ENCODE measurements around the gene OR8G1.
A peak's percentile ranks its signal among the peaks of the same experiment; 100 is the strongest.

Gene OR8G1, protein sequence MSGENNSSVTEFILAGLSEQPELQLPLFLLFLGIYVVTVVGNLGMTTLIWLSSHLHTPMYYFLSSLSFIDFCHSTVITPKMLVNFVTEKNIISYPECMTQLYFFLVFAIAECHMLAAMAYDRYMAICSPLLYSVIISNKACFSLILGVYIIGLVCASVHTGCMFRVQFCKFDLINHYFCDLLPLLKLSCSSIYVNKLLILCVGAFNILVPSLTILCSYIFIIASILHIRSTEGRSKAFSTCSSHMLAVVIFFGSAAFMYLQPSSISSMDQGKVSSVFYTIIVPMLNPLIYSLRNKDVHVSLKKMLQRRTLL

DNA sequence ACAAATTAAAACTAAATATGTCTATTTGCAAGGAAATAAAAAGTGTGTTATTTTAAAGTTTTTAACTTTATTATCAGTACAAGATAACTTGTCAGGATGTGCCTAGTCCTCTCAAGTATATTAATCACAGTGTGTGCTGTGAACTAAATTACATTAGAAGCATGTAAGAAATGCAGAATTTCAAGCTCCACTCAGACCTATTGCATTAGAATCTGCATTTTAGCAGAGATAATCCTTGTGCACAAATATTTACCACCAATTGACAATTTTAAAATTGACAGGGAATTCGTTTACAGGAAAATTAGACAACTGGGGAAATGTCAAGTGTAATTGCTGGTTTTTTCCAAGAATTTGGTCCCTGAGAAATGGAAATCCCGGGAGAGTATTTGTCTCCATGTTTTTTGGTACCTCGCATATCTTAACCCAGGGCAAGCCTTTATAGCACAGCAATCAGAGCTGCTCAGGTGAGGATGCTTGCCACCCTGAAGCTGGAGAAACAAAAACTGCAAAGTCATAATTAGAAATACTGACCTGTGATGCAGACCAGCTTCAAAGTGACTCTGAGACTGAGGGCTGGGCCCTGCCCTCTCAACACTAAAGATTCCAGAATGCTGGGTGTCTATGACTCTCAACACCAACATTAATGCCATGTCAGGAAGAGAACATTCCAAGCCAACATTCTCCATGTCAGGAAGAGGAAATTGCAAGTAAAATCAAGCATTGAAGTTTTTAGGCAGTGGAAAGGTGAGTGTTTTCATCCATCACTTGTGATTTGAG, at the start of gene OR8G1:
OR8G1 (plus strand) TSS at position 475 of the 777 bp plus-strand sequence. CDS start 8,581 bp downstream, outside the sequence.
- H3K4me3 ChIP-seq (ENCODE audit: low read length), result no peak within 1 kb of the TSS
- H3K9me3 ChIP-seq (ENCODE audit: control insufficient read depth, insufficient read depth, low read length), result no peaks in the 10 kb centered on the region
- H3K36me3 ChIP-seq (ENCODE audit: control insufficient read depth, insufficient read depth, low read length), result no peaks in the 10 kb centered on the region
- no peak within 1 kb of the TSS for H3K27ac ChIP-seq (ENCODE audit: low read length)
- no peak for DNase-seq (ENCODE audit: low read depth, low spot score)
- H3K27me3 ChIP-seq (ENCODE audit: control insufficient read depth, insufficient read depth, low read length), result no peaks in the 10 kb centered on the region
- H3K4me1 ChIP-seq (ENCODE audit: control insufficient read depth, insufficient read depth, low read length), result no peaks in the 10 kb centered on the region
- WGBS (ENCODE audit: insufficient coverage, insufficient read length), result no CpG with 5 or more reads among the region's 3 CpGs

DNA sequence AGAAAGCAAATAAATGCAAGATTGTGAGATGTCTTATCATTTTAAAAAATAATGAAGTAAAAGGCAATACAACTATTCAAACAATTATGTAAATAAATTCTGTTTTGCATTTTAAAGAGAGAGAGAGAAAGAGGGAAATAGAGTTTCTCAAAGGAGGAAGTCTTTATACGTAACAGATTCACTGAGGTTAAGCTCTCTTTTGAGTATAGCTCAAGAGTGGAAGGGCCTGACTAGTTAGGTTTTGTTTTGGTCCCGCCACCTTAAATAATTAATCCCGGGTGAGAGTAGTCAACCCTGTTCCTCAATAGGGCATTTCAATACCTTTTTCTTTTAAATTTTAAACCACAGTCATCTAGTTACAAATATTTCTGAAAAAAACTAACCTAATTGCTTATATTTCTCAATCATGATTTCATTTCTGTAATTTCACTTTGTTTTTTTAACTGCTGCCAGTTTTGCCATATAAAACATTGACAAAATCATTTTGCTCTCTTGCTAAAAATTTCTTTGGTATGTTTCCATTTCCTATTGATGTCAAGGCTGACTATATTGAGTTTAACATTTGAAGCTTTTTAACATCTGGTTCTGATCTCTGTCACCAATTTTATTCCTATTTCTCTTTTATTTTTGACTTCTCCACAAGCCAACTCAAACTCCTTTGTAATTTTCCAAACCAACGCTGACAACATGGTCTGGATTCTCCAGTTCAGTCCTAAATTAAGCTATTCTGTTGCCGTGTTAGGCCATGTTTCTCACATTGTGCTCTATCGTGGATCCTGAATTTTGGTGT, 47.5 kb upstream of the OR8G1 start:
- Histone ChIP-seq H3K9me3 (ENCODE audit: control insufficient read depth, insufficient read depth, low read length) (no peaks in the 10 kb centered on the region), H3K4me1 (ENCODE audit: control insufficient read depth, insufficient read depth, low read length) (peaks cover 2% of the 10 kb centered on the region; the same call in 1 of the 2 replicates), H3K27me3 (ENCODE audit: control insufficient read depth, insufficient read depth, low read length) (peaks cover 5% of the 10 kb centered on the region; the same call in 1 of the 2 replicates), H3K4me3 (ENCODE audit: low read length) (no peak overlapping the region), H3K36me3 (ENCODE audit: control insufficient read depth, insufficient read depth, low read length) (no peaks in the 10 kb centered on the region), H3K27ac (ENCODE audit: low read length) (no peak overlapping the region)
- DNase-seq (ENCODE audit: low read depth, low spot score), result no peak
- no CpG with 5 or more reads among the region's 6 CpGs for WGBS (ENCODE audit: insufficient coverage, insufficient read length)

DNA sequence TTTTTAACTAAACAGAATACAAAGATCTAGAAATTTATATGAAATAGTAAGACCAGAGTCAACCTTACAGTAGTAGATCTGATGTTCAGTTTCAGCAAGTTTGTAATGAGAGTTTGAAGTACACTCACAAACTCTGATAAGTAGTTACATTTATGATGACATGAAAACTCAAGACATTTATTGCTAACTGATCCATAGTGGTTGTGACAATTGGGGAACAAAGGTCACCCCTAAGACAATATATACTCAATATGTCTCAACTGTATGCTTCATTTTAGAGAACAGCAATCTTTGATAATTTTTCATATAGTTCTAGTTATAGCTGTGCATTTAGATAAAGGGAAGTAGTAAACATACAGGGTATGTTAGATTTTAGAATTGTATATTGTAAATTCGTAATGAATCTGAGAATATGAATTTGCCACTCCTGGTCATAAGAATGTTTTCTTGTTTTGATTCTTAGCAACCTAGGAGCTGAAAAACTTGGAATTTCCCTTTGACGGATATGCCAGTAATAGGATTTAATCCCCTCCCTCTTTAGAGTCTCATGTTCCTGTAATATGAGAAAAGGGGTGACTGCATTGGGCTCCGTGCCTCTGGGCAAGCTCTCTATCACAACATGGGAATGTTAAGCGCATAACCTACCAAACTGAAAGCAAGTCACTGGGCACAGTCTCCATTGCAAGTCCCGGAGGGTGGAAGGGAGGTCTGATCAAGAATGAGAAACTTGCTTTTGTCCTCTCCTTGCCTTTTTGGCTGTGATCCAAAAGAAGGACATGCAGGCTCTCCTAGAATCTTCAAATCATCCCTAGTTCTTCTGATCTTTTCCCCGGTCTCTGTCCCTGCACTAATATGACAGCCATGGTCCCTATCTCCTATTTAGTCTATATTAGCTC, 46.4 kb upstream of the OR8G1 start:
- 100% methylated on average over 1 of the region's 6 CpGs for WGBS (ENCODE audit: insufficient coverage, insufficient read length)
- DNase-seq (ENCODE audit: low read depth, low spot score), result no peak
- H3K4me1 ChIP-seq (ENCODE audit: control insufficient read depth, insufficient read depth, low read length), result peaks cover 2% of the 10 kb centered on the region; the same call in 1 of the 2 replicates
- no peaks in the 10 kb centered on the region for H3K9me3 ChIP-seq (ENCODE audit: control insufficient read depth, insufficient read depth, low read length)
- H3K27ac ChIP-seq (ENCODE audit: low read length), result no peak overlapping the region
- no peaks in the 10 kb centered on the region for H3K36me3 ChIP-seq (ENCODE audit: control insufficient read depth, insufficient read depth, low read length)
- peaks cover 5% of the 10 kb centered on the region; the same call in 1 of the 2 replicates for H3K27me3 ChIP-seq (ENCODE audit: control insufficient read depth, insufficient read depth, low read length)
- no peak overlapping the region for H3K4me3 ChIP-seq (ENCODE audit: low read length)

DNA sequence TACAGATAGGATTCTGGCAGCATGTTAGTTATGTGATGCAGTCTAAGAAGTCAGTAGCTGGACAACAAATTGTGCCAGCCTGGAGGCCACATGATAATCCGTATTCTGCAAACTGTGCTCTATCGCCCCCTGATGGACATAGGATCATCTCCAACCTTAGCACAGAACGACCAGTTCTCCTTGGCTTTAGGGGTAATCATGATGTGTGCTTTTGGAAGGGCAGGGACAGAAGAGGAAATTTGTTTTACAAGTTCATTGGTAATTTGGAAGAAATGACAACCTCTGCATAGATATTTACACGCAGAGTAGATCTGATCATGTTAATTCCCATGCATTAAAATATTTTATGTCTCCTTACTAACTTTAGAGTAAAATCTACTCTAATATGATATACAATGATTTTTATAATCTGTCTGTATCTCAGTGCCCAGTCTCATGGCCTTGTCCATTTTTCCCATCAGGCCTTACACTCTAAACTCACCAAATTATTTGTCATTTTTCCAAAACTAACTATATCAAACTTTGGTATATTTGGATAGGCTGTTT, 45.6 kb upstream of the OR8G1 start:
- no CpG with 5 or more reads among the region's 4 CpGs for WGBS (ENCODE audit: insufficient coverage, insufficient read length)
- Histone ChIP-seq H3K4me1 (ENCODE audit: control insufficient read depth, insufficient read depth, low read length) (peaks cover 2% of the 10 kb centered on the region; the same call in 1 of the 2 replicates), H3K27me3 (ENCODE audit: control insufficient read depth, insufficient read depth, low read length) (peaks cover 5% of the 10 kb centered on the region; the same call in 1 of the 2 replicates), H3K36me3 (ENCODE audit: control insufficient read depth, insufficient read depth, low read length) (no peaks in the 10 kb centered on the region), H3K9me3 (ENCODE audit: control insufficient read depth, insufficient read depth, low read length) (no peaks in the 10 kb centered on the region), H3K27ac (ENCODE audit: low read length) (no peak overlapping the region), H3K4me3 (ENCODE audit: low read length) (no peak overlapping the region)
- peak; percentile 64 for DNase-seq (ENCODE audit: low read depth, low spot score)

DNA sequence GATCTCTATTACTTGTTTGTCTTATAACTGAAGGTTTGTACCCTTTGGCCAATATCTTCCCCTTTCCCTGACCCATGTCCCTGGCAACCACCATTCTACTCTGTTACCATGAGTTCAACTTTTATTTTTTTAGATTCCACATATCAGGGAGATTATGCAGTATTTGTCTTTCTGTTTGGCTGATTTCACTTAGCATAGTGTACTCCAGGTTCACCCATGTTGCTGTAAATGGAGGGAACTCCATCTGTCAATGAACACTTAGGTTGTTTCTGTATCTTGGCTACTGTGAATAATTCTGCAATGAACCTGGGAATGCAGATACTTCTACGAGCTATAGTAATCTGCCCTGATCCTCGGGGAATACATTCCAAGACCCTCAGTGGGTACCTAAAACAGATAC, 42.9 kb upstream of the OR8G1 start:
- H3K36me3 ChIP-seq (ENCODE audit: control insufficient read depth, insufficient read depth, low read length), result no peaks in the 10 kb centered on the region
- no peaks in the 10 kb centered on the region for H3K9me3 ChIP-seq (ENCODE audit: control insufficient read depth, insufficient read depth, low read length)
- no peak overlapping the region for H3K4me3 ChIP-seq (ENCODE audit: low read length)
- H3K27me3 ChIP-seq (ENCODE audit: control insufficient read depth, insufficient read depth, low read length), result no peaks in the 10 kb centered on the region
- WGBS (ENCODE audit: insufficient coverage, insufficient read length), result no CpG with 5 or more reads among the region's 2 CpGs
- peaks cover 2% of the 10 kb centered on the region; the same call in 1 of the 2 replicates for H3K4me1 ChIP-seq (ENCODE audit: control insufficient read depth, insufficient read depth, low read length)
- no peak overlapping the region for H3K27ac ChIP-seq (ENCODE audit: low read length)
- DNase-seq (ENCODE audit: low read depth, low spot score), result no peak

DNA sequence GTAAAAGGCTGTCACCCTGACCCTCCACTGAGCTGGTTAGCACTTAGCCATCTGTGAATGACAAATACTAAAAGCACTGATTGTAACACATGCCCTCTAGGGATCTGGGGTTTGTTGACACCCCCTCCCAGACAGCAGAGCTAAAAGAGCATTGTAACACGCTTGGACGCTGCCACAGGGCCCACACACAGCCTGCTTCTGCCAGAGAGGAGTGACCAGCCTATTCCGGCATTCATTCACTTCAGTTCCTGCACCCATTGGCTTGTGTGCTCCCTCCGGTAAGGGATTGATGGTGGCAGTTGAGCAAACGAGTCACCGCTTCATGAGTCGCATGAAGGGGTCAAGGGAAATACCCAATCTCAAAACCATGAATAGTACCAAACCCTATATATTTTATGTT, 42.0 kb upstream of the OR8G1 start:
- Histone ChIP-seq H3K27me3 (ENCODE audit: control insufficient read depth, insufficient read depth, low read length) (no peaks in the 10 kb centered on the region), H3K9me3 (ENCODE audit: control insufficient read depth, insufficient read depth, low read length) (no peaks in the 10 kb centered on the region), H3K4me3 (ENCODE audit: low read length) (no peak overlapping the region), H3K36me3 (ENCODE audit: control insufficient read depth, insufficient read depth, low read length) (no peaks in the 10 kb centered on the region), H3K27ac (ENCODE audit: low read length) (no peak overlapping the region), H3K4me1 (ENCODE audit: control insufficient read depth, insufficient read depth, low read length) (peaks cover under 1% of the 10 kb centered on the region; the same call in 1 of the 2 replicates)
- no CpG with 5 or more reads among the region's 7 CpGs for WGBS (ENCODE audit: insufficient coverage, insufficient read length)
- no peak for DNase-seq (ENCODE audit: low read depth, low spot score)

DNA sequence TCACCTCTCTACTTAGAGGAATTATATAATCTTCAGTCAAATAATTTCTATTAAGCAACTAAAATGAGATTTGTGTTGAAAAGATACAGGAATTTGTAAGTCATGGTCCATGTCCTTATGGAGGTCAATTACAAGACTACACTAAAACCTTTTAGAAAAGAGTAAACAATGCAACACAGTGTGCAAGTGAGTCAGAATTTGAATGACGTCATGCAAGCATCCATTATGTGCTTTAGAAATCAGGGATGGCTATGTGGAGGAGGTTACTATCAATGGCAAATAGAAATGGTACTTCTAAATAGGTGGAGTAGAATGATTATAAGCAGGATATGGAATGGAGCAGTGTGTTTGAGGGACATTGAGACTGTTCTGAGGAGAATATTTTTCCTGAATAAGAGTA, 41.2 kb upstream of the OR8G1 start:
- no peak overlapping the region for H3K27ac ChIP-seq (ENCODE audit: low read length)
- H3K4me1 ChIP-seq (ENCODE audit: control insufficient read depth, insufficient read depth, low read length), result no peaks in the 10 kb centered on the region
- no peaks in the 10 kb centered on the region for H3K9me3 ChIP-seq (ENCODE audit: control insufficient read depth, insufficient read depth, low read length)
- H3K4me3 ChIP-seq (ENCODE audit: low read length), result no peak overlapping the region
- DNase-seq (ENCODE audit: low read depth, low spot score), result no peak
- H3K36me3 ChIP-seq (ENCODE audit: control insufficient read depth, insufficient read depth, low read length), result no peaks in the 10 kb centered on the region
- no peaks in the 10 kb centered on the region for H3K27me3 ChIP-seq (ENCODE audit: control insufficient read depth, insufficient read depth, low read length)
- WGBS (ENCODE audit: insufficient coverage, insufficient read length), result no CpG with 5 or more reads among the region's 1 CpG

DNA sequence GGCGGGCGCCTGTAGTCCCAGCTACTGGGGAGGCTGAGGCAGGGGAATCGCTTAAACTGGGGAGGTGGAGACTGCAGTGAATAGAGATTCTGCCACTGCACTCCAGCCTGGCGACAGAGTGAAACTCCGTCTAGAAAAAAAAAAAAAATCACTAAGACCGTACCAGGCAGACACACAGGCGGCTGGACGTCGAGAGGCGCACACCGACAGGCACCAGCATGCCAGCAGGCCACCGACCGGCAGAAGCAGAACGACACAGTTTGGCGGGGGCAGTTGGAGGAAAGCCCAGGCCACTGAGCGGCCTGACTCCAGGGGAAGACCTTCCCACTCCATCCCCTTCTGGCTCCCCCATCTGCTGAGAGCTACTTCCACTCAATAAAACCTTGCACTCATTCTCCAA, 40.2 kb upstream of the OR8G1 start:
- Histone ChIP-seq H3K27ac (ENCODE audit: low read length) (no peak overlapping the region), H3K36me3 (ENCODE audit: control insufficient read depth, insufficient read depth, low read length) (no peaks in the 10 kb centered on the region), H3K27me3 (ENCODE audit: control insufficient read depth, insufficient read depth, low read length) (no peaks in the 10 kb centered on the region), H3K9me3 (ENCODE audit: control insufficient read depth, insufficient read depth, low read length) (no peaks in the 10 kb centered on the region), H3K4me1 (ENCODE audit: control insufficient read depth, insufficient read depth, low read length) (no peaks in the 10 kb centered on the region), H3K4me3 (ENCODE audit: low read length) (no peak overlapping the region)
- WGBS (ENCODE audit: insufficient coverage, insufficient read length), result no CpG with 5 or more reads among the region's 16 CpGs
- DNase-seq (ENCODE audit: low read depth, low spot score), result no peak

DNA sequence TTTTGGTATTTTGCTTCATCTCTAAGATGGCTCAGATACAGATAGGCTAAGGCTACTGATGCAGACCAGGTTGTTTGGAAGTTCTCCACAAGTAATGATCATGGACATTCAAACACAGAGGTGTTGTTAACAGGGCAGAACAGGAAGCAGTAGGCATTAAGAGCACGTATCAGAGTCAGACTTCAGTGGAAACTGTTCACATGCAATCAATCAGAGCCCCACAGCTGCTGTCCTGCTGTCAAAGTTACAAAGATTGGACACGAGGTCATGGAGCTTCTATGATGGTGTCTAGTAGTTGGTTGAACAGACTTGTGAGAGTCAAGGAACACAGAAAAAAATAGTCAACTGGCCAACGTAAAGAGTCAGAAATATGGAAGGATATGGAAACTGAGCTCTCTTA, 37.9 kb upstream of the OR8G1 start:
- Histone ChIP-seq H3K27ac (ENCODE audit: low read length) (no peak overlapping the region), H3K9me3 (ENCODE audit: control insufficient read depth, insufficient read depth, low read length) (no peaks in the 10 kb centered on the region), H3K36me3 (ENCODE audit: control insufficient read depth, insufficient read depth, low read length) (no peaks in the 10 kb centered on the region), H3K4me1 (ENCODE audit: control insufficient read depth, insufficient read depth, low read length) (no peaks in the 10 kb centered on the region), H3K27me3 (ENCODE audit: control insufficient read depth, insufficient read depth, low read length) (no peaks in the 10 kb centered on the region), H3K4me3 (ENCODE audit: low read length) (no peak overlapping the region)
- DNase-seq (ENCODE audit: low read depth, low spot score), result no peak
- WGBS (ENCODE audit: insufficient coverage, insufficient read length), result no CpG with 5 or more reads among the region's 3 CpGs

Data from iPS DF 6.9 (cell line).